Measurements from ENCODE around the gene SPATA31C2.
"Not testable (repeated sequence)": the region's sequence is repeated elsewhere in the genome, so short reads cannot be mapped to it uniquely, and the experiment has no call there.

SPATA31C2 gene

DNA sequence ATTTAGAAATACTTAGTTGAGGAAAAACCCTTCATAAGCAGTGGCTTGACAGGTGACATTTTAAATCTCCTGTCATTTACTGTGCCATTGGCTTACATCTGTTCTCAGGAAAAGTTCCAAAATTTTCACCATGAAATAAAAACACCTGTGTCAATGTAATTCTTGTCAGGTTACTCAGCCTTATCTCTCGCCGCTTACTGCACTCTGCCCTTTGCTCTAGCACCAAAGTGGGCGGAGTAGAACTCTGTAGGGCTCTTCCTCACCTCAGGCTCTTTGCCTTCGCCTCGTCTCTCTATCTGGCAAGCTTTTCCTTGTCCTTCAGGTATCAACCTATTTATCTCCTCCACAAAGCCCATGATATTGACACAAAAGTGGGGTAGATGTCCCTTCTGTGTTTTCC, 20.2 kb downstream of the SPATA31C2 start:
- not testable (repeated sequence) for DNase-seq

DNA sequence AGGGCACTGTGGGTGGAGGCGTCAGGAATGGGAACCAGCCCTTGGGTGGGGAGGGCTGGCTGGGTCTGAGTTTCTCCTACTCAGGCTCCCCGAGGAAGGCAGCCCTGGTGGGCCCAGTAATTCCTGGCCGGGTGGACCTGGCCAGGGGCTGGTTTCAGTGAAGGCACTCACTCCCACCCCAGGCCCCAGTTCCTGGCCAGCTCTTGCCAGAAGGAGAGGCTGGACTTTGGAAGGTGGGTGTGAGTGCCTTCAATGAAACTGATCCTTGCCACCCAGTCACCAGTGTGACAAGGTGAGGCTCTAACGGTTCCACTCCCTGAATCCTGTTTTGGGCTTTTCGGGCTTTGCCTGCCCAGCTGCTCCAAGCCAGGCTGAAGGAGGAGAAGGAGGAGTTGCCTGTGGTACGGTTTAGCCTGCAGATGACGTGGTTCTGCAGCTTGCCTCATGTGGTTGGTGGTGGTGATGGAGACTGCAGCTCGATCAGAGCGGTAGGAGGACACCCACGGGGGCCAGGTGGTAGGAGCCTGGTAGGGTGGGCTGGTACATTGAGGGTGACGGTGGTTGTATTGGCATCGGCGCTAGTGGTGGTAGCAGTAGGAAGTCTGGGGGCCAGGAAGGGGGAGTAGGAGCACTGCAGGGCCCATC, 23.2 kb downstream of the SPATA31C2 start:
- DNase-seq: not testable (repeated sequence)

DNA sequence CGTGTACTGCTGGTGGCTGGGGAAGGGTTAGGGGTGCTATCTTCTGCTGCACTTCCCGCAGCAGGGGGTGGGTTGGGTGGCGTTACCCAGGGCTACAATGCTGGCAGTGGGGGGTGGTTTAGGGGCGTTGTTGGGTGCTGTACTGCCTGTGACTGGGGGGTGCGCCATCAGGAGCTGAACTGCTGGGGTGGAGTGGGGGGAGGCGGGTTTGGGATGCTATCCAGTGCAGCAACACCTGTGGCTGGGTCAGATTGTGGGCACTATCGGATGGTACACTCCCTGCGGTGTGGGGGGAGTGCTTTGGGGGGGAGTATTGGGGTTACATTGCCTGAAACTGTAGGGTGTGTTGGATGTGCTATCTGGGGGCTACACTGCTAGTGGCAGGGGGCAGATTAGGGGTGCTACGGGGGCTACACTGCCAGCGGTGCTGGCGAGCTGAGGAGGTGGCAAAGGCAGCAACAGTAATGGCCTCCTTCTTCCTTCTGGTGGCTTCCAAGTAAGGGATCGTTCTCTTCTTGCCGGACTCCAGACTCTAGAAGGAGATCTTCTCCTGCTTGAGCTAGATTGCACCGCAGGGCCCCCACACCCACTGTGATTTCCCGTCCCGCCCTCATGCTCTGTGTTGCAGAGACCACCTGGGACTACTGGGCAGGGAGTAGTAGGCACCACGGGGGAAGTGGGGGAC, 23.9 kb downstream of the SPATA31C2 start:
- DNase-seq: not testable (repeated sequence)

DNA sequence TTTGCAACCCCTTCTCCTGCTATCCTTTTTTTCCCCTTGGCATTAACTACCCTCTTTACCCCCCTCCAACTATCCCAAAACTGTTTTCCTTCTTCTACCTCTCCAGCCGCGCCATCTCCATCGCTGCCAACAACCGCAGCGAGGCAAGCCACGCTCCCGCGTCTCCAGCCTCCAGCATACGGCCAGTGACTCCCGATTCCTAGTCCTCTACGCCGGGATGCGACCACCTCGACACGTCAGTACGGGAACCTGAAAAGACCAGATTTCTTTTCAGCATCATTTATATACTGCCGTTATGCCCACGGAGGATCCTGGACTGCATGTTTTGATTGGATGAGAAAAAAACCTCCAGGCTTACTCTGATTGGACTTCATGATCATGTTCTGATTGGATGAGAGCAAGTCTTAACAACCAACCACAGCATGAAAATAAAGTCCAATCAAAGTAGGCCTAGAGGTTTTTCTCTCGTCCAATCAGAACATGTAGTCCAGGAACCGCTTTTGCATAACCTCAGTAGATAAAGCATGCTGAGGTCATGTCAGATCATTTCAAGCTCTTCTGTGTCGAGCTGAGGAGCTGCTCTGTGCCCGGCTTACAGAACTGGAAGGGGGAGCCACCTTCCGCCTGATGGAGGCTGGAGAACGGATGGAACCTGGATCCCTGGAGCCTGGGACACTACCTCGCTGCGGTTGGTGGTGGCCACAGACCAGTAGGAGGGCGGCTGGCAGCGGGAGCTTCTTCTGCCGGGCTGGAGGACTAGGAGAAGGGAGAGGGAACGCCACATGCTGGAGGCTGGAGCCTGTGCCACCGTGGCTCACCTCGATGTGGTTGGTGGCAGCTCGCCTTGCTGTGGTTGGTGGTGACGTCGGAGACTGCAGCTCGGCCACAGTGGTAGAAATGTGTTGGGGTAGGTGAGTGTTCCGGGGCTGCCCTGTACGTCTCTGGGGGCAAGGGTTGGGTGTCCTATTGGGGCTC, 24.8 kb downstream of the SPATA31C2 start:
- not testable (repeated sequence) for DNase-seq

DNA sequence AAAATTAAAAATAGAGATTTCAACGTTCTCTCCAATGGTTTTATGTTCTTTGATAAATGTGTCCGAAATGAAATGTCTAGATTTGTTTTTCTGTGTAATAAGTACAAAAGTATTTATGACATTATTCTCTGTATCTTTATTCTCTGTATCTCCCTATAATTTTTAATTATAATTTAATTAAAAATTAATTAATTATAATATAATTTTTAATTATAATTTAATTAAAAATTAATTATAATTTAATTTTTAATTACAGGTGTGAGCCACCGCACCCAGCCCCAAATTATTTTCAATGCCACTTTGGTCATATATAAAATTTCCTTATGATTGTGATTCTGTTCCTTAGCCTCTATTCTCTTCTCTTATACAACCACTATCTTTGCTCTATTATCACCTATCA, 28.2 kb downstream of the SPATA31C2 start:
- DNase-seq: no peak

DNA sequence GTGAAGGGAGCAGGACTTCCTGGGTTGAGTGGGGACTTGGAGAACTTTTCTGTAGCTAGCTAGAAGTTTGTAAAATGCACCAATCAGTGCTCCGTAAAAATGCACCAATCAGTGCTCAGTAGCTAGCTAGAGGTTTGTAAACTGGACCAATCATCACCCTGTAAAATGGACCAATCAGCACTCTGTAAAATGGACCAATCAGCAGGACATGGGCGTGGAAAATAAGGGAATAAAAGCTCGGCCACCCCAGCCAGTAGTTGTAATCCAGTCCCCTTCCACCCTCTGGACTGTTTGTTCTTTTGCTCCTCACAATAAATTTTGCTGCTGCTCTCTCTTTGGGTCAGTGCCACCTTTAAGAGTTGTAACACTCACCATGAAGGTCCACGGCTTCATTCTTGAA, 29.5 kb downstream of the SPATA31C2 start:
- DNase-seq: no peak

DNA sequence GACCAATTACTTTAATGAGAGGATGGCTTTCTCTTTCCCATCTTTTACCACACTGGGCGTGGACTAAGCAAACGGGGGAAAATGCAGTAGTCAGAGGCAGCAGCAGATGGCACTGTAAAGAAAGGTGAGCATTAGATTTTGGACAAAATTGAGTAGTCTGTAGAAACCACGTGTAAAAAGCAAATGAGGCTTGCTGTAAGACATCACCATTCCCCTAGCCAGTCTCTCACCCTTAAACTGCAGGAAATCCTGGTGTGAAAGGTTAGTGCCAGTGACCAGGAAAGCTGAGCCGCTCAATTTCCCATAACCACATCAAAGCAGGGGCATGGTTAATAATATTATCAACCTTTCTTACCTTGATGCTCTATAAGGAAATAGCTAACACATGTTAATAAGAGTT, 31.8 kb downstream of the SPATA31C2 start:
- DNase-seq: peak; percentile 13

DNA sequence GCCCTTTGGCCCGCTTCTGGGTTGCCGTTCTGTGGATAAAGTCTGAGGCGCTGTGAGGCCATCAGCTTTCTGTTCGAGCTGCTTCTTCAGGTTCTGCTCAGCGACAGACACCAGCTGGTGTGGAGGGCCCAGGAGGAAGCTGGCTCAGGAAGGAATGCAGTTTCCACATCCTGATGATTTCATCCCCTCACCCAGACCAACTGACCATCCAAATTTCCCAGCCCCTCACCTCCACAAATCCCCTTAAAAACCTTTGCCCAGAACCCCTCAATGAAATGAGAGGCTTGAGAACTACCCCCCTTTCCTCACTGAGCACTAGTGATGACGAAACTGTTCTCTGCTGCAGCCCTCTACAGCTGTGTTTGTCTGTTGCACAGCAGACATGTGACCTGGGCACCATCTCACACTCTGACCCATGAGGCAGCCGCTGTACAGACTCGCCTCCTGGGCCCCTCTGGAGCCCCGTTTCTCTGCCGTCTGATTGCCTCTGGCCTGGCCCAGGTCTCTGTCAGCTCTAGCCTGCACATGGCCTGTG, 45.4 kb downstream of the SPATA31C2 start:
- DNase-seq: peak; percentile 75

DNA sequence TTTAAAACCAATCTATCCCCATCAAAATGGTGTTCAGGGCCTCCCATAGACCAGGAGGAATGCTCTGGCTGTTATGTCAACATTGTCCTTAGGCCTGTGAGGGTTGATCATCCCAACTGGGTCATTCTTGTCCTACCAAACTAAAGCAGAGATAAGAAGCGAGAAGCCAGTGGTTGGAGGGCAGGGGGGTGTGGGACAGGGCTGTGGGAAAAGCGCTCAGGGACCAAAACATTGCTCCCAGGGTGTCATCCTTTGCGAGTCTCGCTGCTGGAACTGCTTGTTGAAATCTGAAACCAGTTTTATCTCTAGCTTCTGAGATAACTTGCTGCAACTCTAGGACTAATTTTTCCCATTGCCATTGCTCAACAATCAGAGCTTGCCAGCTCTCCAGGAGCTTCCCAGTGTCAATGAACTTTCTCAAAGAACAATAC, 48.1 kb downstream of the SPATA31C2 start:
- DNase-seq: no peak

DNA sequence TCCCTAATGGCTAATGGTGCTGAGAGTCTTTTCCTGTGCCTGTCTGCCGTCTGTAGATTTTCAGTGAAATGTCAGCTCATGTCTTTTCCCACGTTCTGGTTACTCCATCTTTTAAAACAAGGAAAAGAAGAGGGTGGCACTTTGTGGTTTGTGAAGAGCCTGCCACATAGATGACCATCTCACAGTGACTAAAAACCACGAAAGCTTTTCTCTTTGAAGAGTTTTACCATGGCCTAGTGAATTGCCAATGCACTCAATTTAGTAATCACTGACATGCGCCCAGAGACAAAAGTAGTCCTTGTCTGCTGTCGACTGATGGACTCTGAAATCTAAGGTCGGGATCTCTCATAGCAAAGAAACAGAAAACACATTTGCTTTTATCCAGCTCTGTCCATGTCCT, 50.4 kb downstream of the SPATA31C2 start:
- peak; percentile 4 for DNase-seq

DNA sequence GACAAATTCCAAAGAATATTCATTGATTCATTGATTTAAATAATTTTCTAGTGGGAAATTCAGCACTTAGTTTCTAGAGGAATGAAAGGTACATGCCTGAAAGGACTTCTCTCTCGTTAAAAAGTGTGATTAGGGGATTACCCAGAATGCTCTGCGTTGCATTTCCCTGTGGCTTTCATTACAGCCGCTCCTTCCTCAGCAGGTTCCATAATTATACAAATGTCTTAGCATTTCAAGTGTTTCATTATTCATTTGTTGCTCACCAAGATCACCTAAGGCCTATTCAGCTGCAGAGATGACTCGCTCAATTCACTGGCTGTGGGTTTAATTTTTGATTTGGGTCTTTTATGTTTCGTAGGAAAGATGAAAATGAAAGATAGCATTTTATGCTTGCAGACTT, 52.8 kb downstream of the SPATA31C2 start:
- no peak for DNase-seq

DNA sequence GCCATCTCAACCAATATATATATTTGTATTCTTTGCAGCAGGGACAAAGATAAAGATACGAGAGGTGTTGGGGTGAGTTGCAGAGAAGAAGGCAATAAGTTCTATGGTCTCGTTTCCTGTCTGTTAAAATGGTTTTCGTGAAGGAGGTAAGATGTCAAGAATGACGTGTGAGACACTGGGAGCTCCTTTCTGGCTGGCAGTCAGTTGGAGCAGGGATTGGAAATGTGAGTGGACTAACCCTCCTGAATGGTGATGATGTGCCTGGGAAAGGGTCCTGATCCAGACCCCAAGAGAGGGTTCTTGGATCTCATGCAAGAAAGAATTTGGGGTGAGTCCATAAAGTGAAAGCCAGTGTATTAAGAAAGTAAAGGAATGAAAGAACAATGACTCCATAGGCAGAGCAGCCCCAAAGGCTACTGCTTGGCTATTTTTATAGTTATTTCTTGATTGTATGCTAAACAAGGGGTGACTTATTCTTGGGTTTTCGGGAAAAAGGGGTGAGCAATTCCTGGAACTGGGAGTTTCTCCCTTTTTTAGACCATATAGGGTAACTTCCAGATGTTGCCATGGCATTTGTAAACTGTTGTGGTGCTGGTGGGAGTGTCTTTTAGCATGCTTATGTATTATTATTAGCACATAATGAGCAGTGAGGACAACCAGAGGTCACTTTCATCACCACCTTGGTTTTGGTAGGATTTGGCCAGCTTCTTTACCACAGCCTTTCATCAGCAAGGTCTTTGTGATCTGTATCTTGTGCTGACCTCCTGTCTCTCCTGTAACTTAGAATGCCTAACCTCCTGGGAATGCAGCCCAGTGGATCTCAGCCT, 53.7 kb downstream of the SPATA31C2 start:
- no peak for DNase-seq

Measured in MV-4-11 (cell line).